NCI-H146 treated with DMSO at 0.1 percent for 48 hours (cell line): ENCODE results near the gene KCNK6.

Source experiments
- DNase-seq: peaks from one replicate; lab custom pipeline; 2025; ENCODE audit not compliant: unreplicated experiment; lab: John Stamatoyannopoulos, UW

The KCNK6 gene

GRCh38 chr19:38319421-38320258, at the start of gene KCNK6:
Gene KCNK6 (plus strand): TSS chr19:38319845. CDS start chr19:38319951, 106 bp downstream.
- peak; percentile 17 for DNase-seq

- peak; percentile 83 for DNase-seq
Observed at GRCh38 chr19:38270587-38271167, 49.0 kb upstream of the KCNK6 start.

GRCh38 chr19:38273499-38273898, 46.1 kb upstream of the KCNK6 start:
- no peak for DNase-seq

- no peak for DNase-seq
Observed at GRCh38 chr19:38274739-38275138, 44.9 kb upstream of the KCNK6 start.

- DNase-seq = no peak
Observed at GRCh38 chr19:38276942-38277517, 42.6 kb upstream of the KCNK6 start.

- DNase-seq = no peak
Observed at GRCh38 chr19:38277549-38277948, 42.1 kb upstream of the KCNK6 start.

GRCh38 chr19:38277969-38278680, 41.5 kb upstream of the KCNK6 start:
- DNase-seq = no peak

- no peak for DNase-seq
Observed at GRCh38 chr19:38278751-38279150, 40.9 kb upstream of the KCNK6 start.

GRCh38 chr19:38280030-38280921, 39.4 kb upstream of the KCNK6 start:
- DNase-seq = no peak

GRCh38 chr19:38281811-38282566, 37.7 kb upstream of the KCNK6 start:
- DNase-seq = no peak

GRCh38 chr19:38283271-38283670, 36.4 kb upstream of the KCNK6 start:
- no peak for DNase-seq

GRCh38 chr19:38284422-38284821, 35.2 kb upstream of the KCNK6 start:
- DNase-seq = no peak

GRCh38 chr19:38285567-38285966, 34.1 kb upstream of the KCNK6 start:
- no peak for DNase-seq

GRCh38 chr19:38287604-38288003, 32.0 kb upstream of the KCNK6 start:
- no peak for DNase-seq

- DNase-seq = no peak
Observed at GRCh38 chr19:38288123-38288855, 31.4 kb upstream of the KCNK6 start.

- no peak for DNase-seq
Observed at GRCh38 chr19:38289955-38290354, 29.7 kb upstream of the KCNK6 start.

GRCh38 chr19:38290631-38291147, 29.0 kb upstream of the KCNK6 start:
- DNase-seq = no peak

GRCh38 chr19:38291855-38292254, 27.8 kb upstream of the KCNK6 start:
- no peak for DNase-seq

GRCh38 chr19:38293281-38293680, 26.4 kb upstream of the KCNK6 start:
- DNase-seq = no peak
